Calu3 (cell line): ENCODE results near the gene CORO1C. TPM values are rescaled to one million over a fixed set of nuclear protein-coding genes. Genes with fewer than 3 reads are reported as not detected.

ENCODE experiments used
- BruUV-seq: library from RNA; stranded (reverse); fragments of 400-500 nt; replicated peaks from 2 replicates; lab custom pipeline; 2021; lab: Mats Ljungman, UMichigan
- CTCF ChIA-PET: fragments of 300-600 bp; sonication (Branson Sonifier 250); formaldehyde crosslinking; loops from one replicate; lab custom pipeline; 2022; ENCODE audit warnings: antibody characterized with exemption; lab: Charles Lee
- DNase-seq: peaks from one replicate; pipeline ENCODE4 v3.0.0; 2022
- H3K27ac Mint-ChIP-seq: one replicate; pipeline ENCODE4 v1.8.0; 2022; ENCODE audit warnings: mixed read lengths; ENCODE audit not compliant: unreplicated experiment
- H3K27me3 Mint-ChIP-seq: one replicate; pipeline ENCODE4 v1.8.0; 2022; ENCODE audit warnings: mixed read lengths; ENCODE audit not compliant: unreplicated experiment
- H3K36me3 Mint-ChIP-seq: one replicate; pipeline ENCODE4 v1.8.0; 2022; ENCODE audit warnings: mild to moderate bottlenecking, moderate library complexity, mixed read lengths; ENCODE audit not compliant: insufficient read depth, unreplicated experiment
- H3K4me1 Mint-ChIP-seq: one replicate; pipeline ENCODE4 v1.8.0; 2022; ENCODE audit warnings: mild to moderate bottlenecking, low read depth, mixed read lengths; ENCODE audit not compliant: unreplicated experiment
- H3K4me3 Mint-ChIP-seq: one replicate; pipeline ENCODE4 v1.8.0; 2022; ENCODE audit warnings: mild to moderate bottlenecking, low read depth, moderate library complexity, mixed read lengths; ENCODE audit not compliant: unreplicated experiment
- H3K9me3 Mint-ChIP-seq: one replicate; pipeline ENCODE4 v1.8.0; 2022; ENCODE audit warnings: low read depth, mixed read lengths; ENCODE audit not compliant: unreplicated experiment
- intact Hi-C: fragments of 100-400 bp; cut with micrococcal nuclease; formaldehyde crosslinking; loops from one replicate; pipeline ENCODE4 v1.10.0; 2022; ENCODE audit not compliant: unreplicated experiment
- total RNA-seq: library from RNA; stranded (reverse); gene quantifications from 2 replicates; pipeline ENCODE4 v1.2.3, GENCODE V29; 2022
- TF ChIP-seq, protein P1 (sequence below): fragments of 200-600 bp; IDR thresholded peaks from one replicate; pipeline ENCODE4 v1.8.0; 2022; ENCODE audit warnings: antibody characterized with exemption; ENCODE audit not compliant: unreplicated experiment

The CORO1C gene
- total RNA-seq, 1 experiment from 2014 or later, result 252 TPM

DNA sequence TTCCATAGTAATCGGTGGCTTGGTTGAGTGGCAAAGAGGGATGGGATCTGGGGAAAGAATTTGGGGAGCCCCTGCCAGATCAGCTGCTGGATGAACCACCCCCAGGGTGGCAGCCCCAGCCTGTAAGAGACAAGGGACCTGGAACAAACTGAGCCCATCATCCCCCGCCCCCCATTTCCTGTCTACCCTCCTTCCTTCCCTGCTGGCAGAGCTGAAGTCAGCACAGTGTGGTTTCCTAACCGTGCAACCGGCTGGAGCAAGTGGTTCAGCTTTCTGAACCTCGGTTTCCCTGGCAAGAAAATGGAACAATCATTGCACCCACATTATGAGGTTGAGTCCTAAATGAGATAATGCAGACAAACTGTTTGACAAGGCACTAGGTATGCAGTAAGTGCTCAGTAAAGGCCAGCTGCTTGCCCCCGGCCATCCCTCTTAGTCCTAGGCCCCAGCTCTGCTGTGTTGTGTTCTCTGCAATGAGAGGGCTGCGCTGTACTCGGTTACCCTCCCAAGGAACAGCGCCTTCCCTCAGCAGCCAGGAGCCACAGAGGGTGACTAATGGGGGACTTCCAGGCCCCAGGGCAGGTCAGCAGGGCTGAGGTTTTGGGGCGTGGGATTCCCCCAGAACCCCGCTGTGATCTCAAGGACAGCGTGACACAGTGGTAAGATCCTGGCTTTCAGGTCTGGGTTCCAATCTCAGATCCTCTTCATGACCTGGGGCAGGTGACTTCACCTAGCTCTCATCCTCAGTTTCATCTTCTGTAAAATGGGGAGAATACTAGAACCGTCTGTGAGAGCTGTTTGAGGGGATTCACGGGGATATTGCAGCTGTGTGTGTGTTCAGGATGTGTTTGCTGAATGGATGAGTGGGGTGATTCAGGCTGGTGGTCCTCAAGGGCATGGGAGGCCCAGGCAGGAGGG is 114.1 kb downstream of the CORO1C start:
- no peak for DNase-seq
- H3K27ac Mint-ChIP-seq, result no peak overlapping the region
- peaks cover 12% of the 10 kb centered on the region for H3K27me3 Mint-ChIP-seq
- intact Hi-C loops, result no loop called here
- CTCF ChIA-PET, result interaction anchor here (1.0 to 2.3 kb wide), 6 partner anchors 11 to 55 kb away, joined by 3 to 19 read pairs (median 4); partner anchors contain the start of gene ISCU
- H3K4me3 Mint-ChIP-seq, result no peak overlapping the region
- H3K4me1 Mint-ChIP-seq, result peaks cover 22% of the 10 kb centered on the region
- peaks cover 3% of the 10 kb centered on the region for H3K36me3 Mint-ChIP-seq
- TF ChIP-seq, protein P1, sequence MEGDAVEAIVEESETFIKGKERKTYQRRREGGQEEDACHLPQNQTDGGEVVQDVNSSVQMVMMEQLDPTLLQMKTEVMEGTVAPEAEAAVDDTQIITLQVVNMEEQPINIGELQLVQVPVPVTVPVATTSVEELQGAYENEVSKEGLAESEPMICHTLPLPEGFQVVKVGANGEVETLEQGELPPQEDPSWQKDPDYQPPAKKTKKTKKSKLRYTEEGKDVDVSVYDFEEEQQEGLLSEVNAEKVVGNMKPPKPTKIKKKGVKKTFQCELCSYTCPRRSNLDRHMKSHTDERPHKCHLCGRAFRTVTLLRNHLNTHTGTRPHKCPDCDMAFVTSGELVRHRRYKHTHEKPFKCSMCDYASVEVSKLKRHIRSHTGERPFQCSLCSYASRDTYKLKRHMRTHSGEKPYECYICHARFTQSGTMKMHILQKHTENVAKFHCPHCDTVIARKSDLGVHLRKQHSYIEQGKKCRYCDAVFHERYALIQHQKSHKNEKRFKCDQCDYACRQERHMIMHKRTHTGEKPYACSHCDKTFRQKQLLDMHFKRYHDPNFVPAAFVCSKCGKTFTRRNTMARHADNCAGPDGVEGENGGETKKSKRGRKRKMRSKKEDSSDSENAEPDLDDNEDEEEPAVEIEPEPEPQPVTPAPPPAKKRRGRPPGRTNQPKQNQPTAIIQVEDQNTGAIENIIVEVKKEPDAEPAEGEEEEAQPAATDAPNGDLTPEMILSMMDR, result no peak
- no peaks in the 10 kb centered on the region for H3K9me3 Mint-ChIP-seq
- BruUV-seq, result no TSS peak

DNA sequence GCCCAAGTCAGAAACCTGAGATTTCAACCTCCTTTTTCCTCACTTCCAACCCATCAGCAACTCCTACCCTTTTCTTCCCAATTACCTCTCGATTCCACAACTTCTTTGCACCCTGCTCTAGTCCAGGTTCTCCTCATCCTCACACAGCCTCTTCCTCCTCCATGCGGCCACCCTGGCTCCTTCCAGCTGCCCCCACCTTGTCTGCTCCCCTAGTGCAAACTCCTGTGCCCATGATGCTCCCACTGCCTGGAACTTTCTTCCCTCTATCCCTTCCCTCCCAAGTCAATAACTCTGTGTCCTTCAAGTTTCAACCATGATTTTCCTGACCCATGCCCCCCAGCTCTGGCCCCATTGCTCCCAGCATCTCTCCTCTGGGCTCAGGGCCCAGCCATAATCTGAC is 115.0 kb downstream of the CORO1C start:
- peaks cover 12% of the 10 kb centered on the region for H3K27me3 Mint-ChIP-seq

GRCh38 chr12:108615918-108616317 is 115.4 kb downstream of the CORO1C start:
- TF ChIP-seq, protein P1, result no peak
- CTCF ChIA-PET, result no interaction called here
- Mint-ChIP-seq H3K36me3 (peaks cover 3% of the 10 kb centered on the region), H3K27me3 (peaks cover 12% of the 10 kb centered on the region), H3K4me1 (peaks cover 22% of the 10 kb centered on the region), H3K4me3 (no peak overlapping the region), H3K9me3 (no peaks in the 10 kb centered on the region), H3K27ac (no peak overlapping the region)
- BruUV-seq, result no TSS peak
- DNase-seq, result no peak
- intact Hi-C loops, result no loop called here

More for the DNA sequence above, 115.0 kb downstream of the CORO1C start:
- Mint-ChIP-seq H3K9me3 (no peaks in the 10 kb centered on the region), H3K4me1 (peaks cover 22% of the 10 kb centered on the region), H3K36me3 (peaks cover 3% of the 10 kb centered on the region), H3K4me3 (no peak overlapping the region), H3K27ac (no peak overlapping the region)
- TF ChIP-seq, protein P1, result no peak
- intact Hi-C loops, result no loop called here
- no TSS peak for BruUV-seq
- CTCF ChIA-PET, result no interaction called here
- no peak for DNase-seq

DNA sequence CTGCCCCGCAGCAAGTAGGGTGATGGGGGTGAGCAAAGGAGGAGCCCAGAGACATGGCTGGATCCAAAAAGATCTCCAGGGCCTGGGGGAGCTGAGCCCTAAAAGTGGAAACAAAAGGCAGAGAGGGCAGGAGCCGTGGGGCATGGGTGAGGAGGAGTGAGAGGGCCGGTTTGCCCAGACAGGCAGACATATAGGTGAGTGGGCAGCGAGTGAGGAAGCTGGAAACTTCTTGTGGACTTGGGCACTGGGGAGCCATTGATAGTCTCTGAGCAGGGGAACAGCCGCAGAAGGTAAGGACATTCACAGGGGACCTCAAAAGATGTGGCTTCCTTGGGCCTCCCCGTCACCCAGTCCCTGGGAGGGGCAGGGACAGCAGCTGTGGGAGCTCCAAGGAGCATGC is 116.7 kb downstream of the CORO1C start:
- CTCF ChIA-PET, result interaction anchor here (0.6 kb wide), 1 partner anchor 1108 kb away, joined by 3 read pairs; no protein-coding TSS in a partner anchor
- intact Hi-C loops, result no loop called here
- H3K27me3 Mint-ChIP-seq, result peaks cover 7% of the 10 kb centered on the region
- peaks cover 15% of the 10 kb centered on the region for H3K4me1 Mint-ChIP-seq
- TF ChIP-seq, protein P1, result no peak
- no TSS peak for BruUV-seq
- H3K36me3 Mint-ChIP-seq, result peaks cover 3% of the 10 kb centered on the region
- no peak overlapping the region for H3K27ac Mint-ChIP-seq
- no peaks in the 10 kb centered on the region for H3K9me3 Mint-ChIP-seq
- no peak overlapping the region for H3K4me3 Mint-ChIP-seq
- no peak for DNase-seq
